ENCODE data around the gene VWA2. TPM values are rescaled to one million over a fixed set of nuclear protein-coding genes. Genes with fewer than 3 reads are reported as not detected.

VWA2 gene
- total RNA-seq, 1 experiment from 2014 or later = 1.6 TPM

DNA sequence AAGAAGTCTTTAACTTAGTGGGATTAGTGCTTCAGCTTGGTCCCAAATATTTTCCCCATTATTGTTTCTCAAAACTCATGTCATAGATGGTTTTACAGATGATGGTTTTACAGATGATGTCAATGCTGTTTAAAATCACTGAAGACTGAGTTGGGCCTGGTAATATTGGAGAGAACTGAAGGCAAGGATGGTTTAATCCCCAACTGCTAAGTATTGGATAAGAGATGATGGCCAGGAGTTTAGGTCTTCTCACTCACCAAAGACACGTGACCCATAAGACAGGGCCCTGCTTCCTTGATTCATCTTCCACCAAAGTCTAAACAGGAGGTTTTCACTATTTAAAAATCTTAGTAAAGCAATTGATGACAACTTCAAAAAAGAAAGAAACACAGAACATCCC lies 56.3 kb downstream of the VWA2 start:
- Histone ChIP-seq H4K8ac (replicated peaks; ENCODE audit: insufficient read length, low read depth, low read length) (no peak overlapping the region), H2BK20ac (ENCODE audit: low read depth, low read length, poor library complexity, severe bottlenecking) (no peak overlapping the region), H3K4ac (ENCODE audit: low read depth, low read length) (no peak overlapping the region), H2BK5ac (ENCODE audit: insufficient read length, low read length) (no peak overlapping the region), H3K9ac (ENCODE audit: extremely low read depth, insufficient read length, low read length) (no peak overlapping the region), H3K23ac (ENCODE audit: insufficient read length, low read depth, low read length) (no peak overlapping the region), H3K18ac (ENCODE audit: insufficient read length, low read depth, low read length) (no peak overlapping the region), H3K9me3 (ENCODE audit: control insufficient read depth, low read depth, low read length) (peaks cover 7% of the 10 kb centered on the region), H2BK15ac (ENCODE audit: low read depth, low read length) (no peak overlapping the region), H3K4me2 (ENCODE audit: insufficient read depth, insufficient read length, low read length) (no peak overlapping the region), H3K27ac (ENCODE audit: insufficient read length, low read depth, low read length) (no peak overlapping the region), H4K20me1 (ENCODE audit: control insufficient read depth, insufficient read depth, insufficient read length) (no peaks in the 10 kb centered on the region), H4K5ac (ENCODE audit: insufficient read length, low read depth, low read length) (no peak overlapping the region), H4K91ac (ENCODE audit: insufficient read length, low read depth, low read length) (no peak overlapping the region), H3T11ph (ENCODE audit: low read length) (no peak overlapping the region), H3K56ac (ENCODE audit: insufficient read length, low read depth, low read length) (no peak overlapping the region), H3K79me1 (ENCODE audit: insufficient read depth, low read depth, low read length, poor library complexity, severe bottlenecking) (no peaks in the 10 kb centered on the region), H2BK12ac (ENCODE audit: insufficient read length, low read depth, low read length) (no peak overlapping the region), H3K79me2 (ENCODE audit: insufficient read depth, low read length) (no peaks in the 10 kb centered on the region), H2AK5ac (ENCODE audit: insufficient read length, low read length) (no peak overlapping the region), H3K4me1 (ENCODE audit: insufficient read depth, low read length) (no peaks in the 10 kb centered on the region), H3K27me3 (ENCODE audit: insufficient read depth, low read length) (no peaks in the 10 kb centered on the region), H2BK120ac (ENCODE audit: low read depth, low read length, poor library complexity, severe bottlenecking) (no peak overlapping the region), H3K14ac (ENCODE audit: insufficient read depth, low read length) (no peak overlapping the region), H2AFZ (ENCODE audit: low read length) (no peak overlapping the region), H3K23me2 (ENCODE audit: insufficient read length, low read depth, low read length, poor library complexity, severe bottlenecking) (no peaks in the 10 kb centered on the region)
- Mint-ChIP-seq H3K9me3 (peaks cover 15 to 16% of the 10 kb centered on the region in 2 experiments), H3K27me3 (ENCODE audit: low read depth) (peaks cover 2% of the 10 kb centered on the region; the same call in 1 of the 2 replicates), H3K4me3 (no peak overlapping the region), H3K4me1 (no peaks in the 10 kb centered on the region), H3K36me3 (ENCODE audit: insufficient read depth in 1 of 3, low read depth in 3 of 3) (peaks cover 18 to 28% (median 18%) of the 10 kb centered on the region in 3 experiments), H3K27ac (no peak overlapping the region)
- no CpG with 5 or more reads among the region's 1 CpG for WGBS (ENCODE audit: extremely low coverage, insufficient read length, low lambda C conversion rate)
- no peak for DNase-seq
- TF ChIP-seq, protein P1, sequence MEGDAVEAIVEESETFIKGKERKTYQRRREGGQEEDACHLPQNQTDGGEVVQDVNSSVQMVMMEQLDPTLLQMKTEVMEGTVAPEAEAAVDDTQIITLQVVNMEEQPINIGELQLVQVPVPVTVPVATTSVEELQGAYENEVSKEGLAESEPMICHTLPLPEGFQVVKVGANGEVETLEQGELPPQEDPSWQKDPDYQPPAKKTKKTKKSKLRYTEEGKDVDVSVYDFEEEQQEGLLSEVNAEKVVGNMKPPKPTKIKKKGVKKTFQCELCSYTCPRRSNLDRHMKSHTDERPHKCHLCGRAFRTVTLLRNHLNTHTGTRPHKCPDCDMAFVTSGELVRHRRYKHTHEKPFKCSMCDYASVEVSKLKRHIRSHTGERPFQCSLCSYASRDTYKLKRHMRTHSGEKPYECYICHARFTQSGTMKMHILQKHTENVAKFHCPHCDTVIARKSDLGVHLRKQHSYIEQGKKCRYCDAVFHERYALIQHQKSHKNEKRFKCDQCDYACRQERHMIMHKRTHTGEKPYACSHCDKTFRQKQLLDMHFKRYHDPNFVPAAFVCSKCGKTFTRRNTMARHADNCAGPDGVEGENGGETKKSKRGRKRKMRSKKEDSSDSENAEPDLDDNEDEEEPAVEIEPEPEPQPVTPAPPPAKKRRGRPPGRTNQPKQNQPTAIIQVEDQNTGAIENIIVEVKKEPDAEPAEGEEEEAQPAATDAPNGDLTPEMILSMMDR (conservative IDR thresholded peaks at IDR 0.05) = no peak
